H9 (cell line): ENCODE measurements around the gene ADARB2. TPM values are rescaled to one million over a fixed set of nuclear protein-coding genes. Genes with fewer than 3 reads are reported as not detected.

Experiments used
- DNase-seq: peaks from one replicate; pipeline ENCODE4 v3.0.0-alpha.2; 2017
- H2AFZ ChIP-seq: one replicate; pipeline ENCODE4 v1.6.1; 2013; ENCODE audit warnings: mild to moderate bottlenecking, low read length, control low read depth, moderate library complexity
- H2AK5ac ChIP-seq: 2 replicates; pipeline ENCODE4 v1.6.1; 2013; ENCODE audit warnings: low read length, control low read depth, mixed read lengths; ENCODE audit not compliant: insufficient read length
- H2BK120ac ChIP-seq: one replicate; pipeline ENCODE4 v1.6.1; 2013; ENCODE audit warnings: low read depth, mild to moderate bottlenecking, low read length, control low read depth, inconsistent platforms; ENCODE audit not compliant: poor library complexity, severe bottlenecking
- H2BK12ac ChIP-seq: 2 replicates; pipeline ENCODE4 v1.6.1; 2013; ENCODE audit warnings: low read length, control low read depth, mixed read lengths, low read depth; ENCODE audit not compliant: insufficient read length
- H2BK15ac ChIP-seq: 2 replicates; pipeline ENCODE4 v1.6.1; 2013; ENCODE audit warnings: low read depth, low read length, control low read depth
- H2BK20ac ChIP-seq: one replicate; pipeline ENCODE4 v1.6.1; 2013; ENCODE audit warnings: low read depth, mild to moderate bottlenecking, low read length, control low read depth, inconsistent platforms; ENCODE audit not compliant: poor library complexity, severe bottlenecking
- H2BK5ac ChIP-seq: 2 replicates; pipeline ENCODE4 v1.6.1; 2013; ENCODE audit warnings: low read length, control low read depth, mixed read lengths; ENCODE audit not compliant: insufficient read length
- H3K14ac ChIP-seq: 2 replicates; pipeline ENCODE4 v1.6.1; 2013; ENCODE audit warnings: low read length, control low read depth; ENCODE audit not compliant: insufficient read depth
- H3K18ac ChIP-seq: 2 replicates; pipeline ENCODE4 v1.6.1; 2013; ENCODE audit warnings: low read depth, mild to moderate bottlenecking, mixed read lengths, low read length, control low read depth; ENCODE audit not compliant: insufficient read length
- H3K23ac ChIP-seq: 2 replicates; pipeline ENCODE4 v1.6.1; 2013; ENCODE audit warnings: low read length, control low read depth, mixed read lengths, low read depth; ENCODE audit not compliant: insufficient read length
- H3K23me2 ChIP-seq: 2 replicates; pipeline ENCODE4 v1.6.1; 2013; ENCODE audit warnings: low read depth, mild to moderate bottlenecking, mixed read lengths, low read length, control low read depth; ENCODE audit not compliant: insufficient read length, poor library complexity, severe bottlenecking
- H3K27ac ChIP-seq: 2 replicates; pipeline ENCODE4 v1.5.1; 2013; ENCODE audit warnings: low read length, control low read depth, mixed read lengths, low read depth; ENCODE audit not compliant: insufficient read length
- H3K27me3 ChIP-seq: 2 replicates; pipeline ENCODE4 v1.6.1; 2013; ENCODE audit warnings: low read length, control low read depth, inconsistent platforms; ENCODE audit not compliant: insufficient read depth
- H3K4ac ChIP-seq: 2 replicates; pipeline ENCODE4 v1.6.1; 2013; ENCODE audit warnings: low read depth, mild to moderate bottlenecking, control low read depth, inconsistent platforms, low read length, moderate library complexity
- H3K4me1 ChIP-seq: 2 replicates; pipeline ENCODE4 v1.6.1; 2013; ENCODE audit warnings: low read length, control low read depth, inconsistent platforms; ENCODE audit not compliant: insufficient read depth
- H3K4me2 ChIP-seq: 2 replicates; pipeline ENCODE4 v1.6.1; 2013; ENCODE audit warnings: low read length, control low read depth, mixed read lengths; ENCODE audit not compliant: insufficient read length, insufficient read depth
- H3K56ac ChIP-seq: 2 replicates; pipeline ENCODE4 v1.6.1; 2013; ENCODE audit warnings: low read depth, mild to moderate bottlenecking, mixed read lengths, low read length, control low read depth; ENCODE audit not compliant: insufficient read length
- H3K79me1 ChIP-seq: 2 replicates; pipeline ENCODE4 v1.6.1; 2013; ENCODE audit warnings: low read depth, mild to moderate bottlenecking, moderate library complexity, low read length, control low read depth, inconsistent platforms; ENCODE audit not compliant: insufficient read depth, poor library complexity, severe bottlenecking
- H3K79me2 ChIP-seq: 2 replicates; pipeline ENCODE4 v1.6.1; 2013; ENCODE audit warnings: low read length, control low read depth, inconsistent platforms; ENCODE audit not compliant: insufficient read depth
- H3K9ac ChIP-seq: 2 replicates; pipeline ENCODE4 v1.6.1; 2013; ENCODE audit warnings: low read length, control low read depth, mixed read lengths; ENCODE audit not compliant: insufficient read length; ENCODE audit errors: extremely low read depth
- H3K9me3 ChIP-seq: one replicate; pipeline ENCODE4 v1.6.1; 2013; ENCODE audit warnings: low read depth, low read length, inconsistent platforms; ENCODE audit not compliant: control insufficient read depth
- H3T11ph ChIP-seq: one replicate; pipeline ENCODE4 v1.6.1; 2013; ENCODE audit warnings: mild to moderate bottlenecking, low read length, control low read depth, inconsistent platforms
- H4K20me1 ChIP-seq: one replicate; pipeline ENCODE4 v1.6.1; 2013; ENCODE audit not compliant: control insufficient read depth, insufficient read length, insufficient read depth
- H4K5ac ChIP-seq: 2 replicates; pipeline ENCODE4 v1.6.1; 2013; ENCODE audit warnings: low read depth, mild to moderate bottlenecking, mixed read lengths, low read length, control low read depth; ENCODE audit not compliant: insufficient read length
- H4K8ac ChIP-seq: replicated peaks from 2 replicates; pipeline ENCODE4 v1.6.1; 2013; ENCODE audit warnings: low read length, control low read depth, mixed read lengths, low read depth; ENCODE audit not compliant: insufficient read length
- H4K91ac ChIP-seq: 2 replicates; pipeline ENCODE4 v1.6.1; 2013; ENCODE audit warnings: low read depth, mild to moderate bottlenecking, moderate library complexity, mixed read lengths, low read length, control low read depth; ENCODE audit not compliant: insufficient read length
- H3K27ac Mint-ChIP-seq, 3 experiments: 2 replicates in 2 of 3; 3 replicates in 1 of 3; pipeline ENCODE4 v1.8.0; 2020 to 2021; ENCODE audit warnings: mixed read lengths in 3 of 3, mild to moderate bottlenecking in 1 of 3, moderate library complexity in 1 of 3
- H3K27me3 Mint-ChIP-seq: 2 replicates; pipeline ENCODE4 v1.8.0; 2021; ENCODE audit warnings: low read depth, mild to moderate bottlenecking, moderate library complexity, mixed read lengths
- H3K36me3 Mint-ChIP-seq, 3 experiments: 2 replicates in 2 of 3; 3 replicates in 1 of 3; pipeline ENCODE4 v1.8.0; 2020 to 2021; ENCODE audit warnings: low read depth in 3 of 3, mixed read lengths in 3 of 3; ENCODE audit not compliant: insufficient read depth in 1 of 3
- H3K4me1 Mint-ChIP-seq, 2 experiments: 2 replicates each; pipeline ENCODE4 v1.8.0; 2020; ENCODE audit warnings: mixed read lengths in 2 of 2
- H3K4me3 Mint-ChIP-seq, 2 experiments: 2 replicates in 1 of 2; 3 replicates in 1 of 2; pipeline ENCODE4 v1.8.0; 2020 to 2021; ENCODE audit warnings: mild to moderate bottlenecking in 2 of 2, mixed read lengths in 2 of 2, moderate library complexity in 1 of 2
- H3K9me3 Mint-ChIP-seq, 2 experiments: 2 replicates in 1 of 2; 3 replicates in 1 of 2; pipeline ENCODE4 v1.8.0; 2020; ENCODE audit warnings: mild to moderate bottlenecking in 2 of 2, mixed read lengths in 2 of 2, moderate library complexity in 1 of 2
- CTCF ChIP-seq: fragments of 200-600 bp; sonication (generic); conservative IDR thresholded peaks from 3 replicates; pipeline ENCODE4 v1.8.0; 2021; ENCODE audit warnings: antibody characterized with exemption, mild to moderate bottlenecking
- WGBS: extraction: QIAGEN DNeasy Blood & Tissue Kit; methylation state at CpG from one replicate; pipeline ENCODE4 v1.1.7; 2013; ENCODE audit warnings: missing lambda C conversion rate, low lambda C conversion rate, mixed read lengths; ENCODE audit not compliant: insufficient read length; ENCODE audit errors: extremely low coverage; 5-methylcytosine and 5-hydroxymethylcytosine counted together
- total RNA-seq: library from RNA; stranded (reverse); gene quantifications from 2 replicates; pipeline ENCODE4 v1.2.1, GENCODE V29; 2021

Gene ADARB2
- total RNA-seq, 1 experiment from 2014 or later = 0.87 TPM

- Mint-ChIP-seq H3K4me1 (peaks cover 12% of the 10 kb centered on the region in 2 experiments), H3K9me3 (no peaks in the 10 kb centered on the region), H3K27me3 (peaks cover 8% of the 10 kb centered on the region; the same call in 1 of the 2 replicates), H3K36me3 (no peaks in the 10 kb centered on the region; a peak in 1 of 7 replicates), H3K27ac (no peak overlapping the region), H3K4me3 (no peak overlapping the region)
- Histone ChIP-seq H4K20me1 (no peaks in the 10 kb centered on the region), H3K9ac (no peak overlapping the region), H2AFZ (no peak overlapping the region), H3K79me2 (no peaks in the 10 kb centered on the region), H2BK20ac (no peak overlapping the region), H2BK5ac (no peak overlapping the region), H3K79me1 (no peaks in the 10 kb centered on the region), H4K8ac (no peak overlapping the region), H3K23me2 (no peaks in the 10 kb centered on the region), H3K27ac (no peak overlapping the region), H3K27me3 (no peaks in the 10 kb centered on the region), H3K4ac (no peak overlapping the region), H2BK12ac (no peak overlapping the region), H3K4me1 (0 out of 2 replicates have a peak, but pooled peaks cover 2% of the 10 kb centered on the region), H3K4me2 (no peak overlapping the region), H4K91ac (no peak overlapping the region), H3K56ac (no peak overlapping the region), H4K5ac (no peak overlapping the region), H3K14ac (no peak overlapping the region), H3K9me3 (no peaks in the 10 kb centered on the region), H2BK15ac (no peak overlapping the region), H3K23ac (no peak overlapping the region), H3T11ph (no peak overlapping the region), H3K18ac (no peak overlapping the region), H2AK5ac (no peak overlapping the region), H2BK120ac (no peak overlapping the region)
- no peak for TF ChIP-seq CTCF
- DNase-seq = no peak
- WGBS = no CpG with 5 or more reads among the region's 5 CpGs
Observed at GRCh38 chr10:1462032-1462431, 275.3 kb downstream of the ADARB2 start.
